ENCODE measurements around the gene B3GNT7. TPM values are rescaled to one million over a fixed set of nuclear protein-coding genes. Genes with fewer than 3 reads are reported as not detected.

Gene B3GNT7
- total RNA-seq, 6 donors from 2014 or later, result 64.5 to 108 (median 87.2) TPM

GRCh38 chr2:231388725-231389346 lies 6.7 kb upstream of the B3GNT7 start:
- Histone ChIP-seq H3K27ac (no peak overlapping the region), H3K27me3 (no peaks in the 10 kb centered on the region), H3K9me3 (peaks cover 0 to 8% (median 4%) of the 10 kb centered on the region in 4 donors), H3K36me3 (no peaks in the 10 kb centered on the region), H3K4me1 (peaks cover 0 to 24% (median 11%) of the 10 kb centered on the region in 4 donors), H3K4me3 (no peak overlapping the region)
- TF ChIP-seq, protein P1, sequence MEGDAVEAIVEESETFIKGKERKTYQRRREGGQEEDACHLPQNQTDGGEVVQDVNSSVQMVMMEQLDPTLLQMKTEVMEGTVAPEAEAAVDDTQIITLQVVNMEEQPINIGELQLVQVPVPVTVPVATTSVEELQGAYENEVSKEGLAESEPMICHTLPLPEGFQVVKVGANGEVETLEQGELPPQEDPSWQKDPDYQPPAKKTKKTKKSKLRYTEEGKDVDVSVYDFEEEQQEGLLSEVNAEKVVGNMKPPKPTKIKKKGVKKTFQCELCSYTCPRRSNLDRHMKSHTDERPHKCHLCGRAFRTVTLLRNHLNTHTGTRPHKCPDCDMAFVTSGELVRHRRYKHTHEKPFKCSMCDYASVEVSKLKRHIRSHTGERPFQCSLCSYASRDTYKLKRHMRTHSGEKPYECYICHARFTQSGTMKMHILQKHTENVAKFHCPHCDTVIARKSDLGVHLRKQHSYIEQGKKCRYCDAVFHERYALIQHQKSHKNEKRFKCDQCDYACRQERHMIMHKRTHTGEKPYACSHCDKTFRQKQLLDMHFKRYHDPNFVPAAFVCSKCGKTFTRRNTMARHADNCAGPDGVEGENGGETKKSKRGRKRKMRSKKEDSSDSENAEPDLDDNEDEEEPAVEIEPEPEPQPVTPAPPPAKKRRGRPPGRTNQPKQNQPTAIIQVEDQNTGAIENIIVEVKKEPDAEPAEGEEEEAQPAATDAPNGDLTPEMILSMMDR (IDR thresholded peaks at IDR 0.05), result no peak
- TF ChIP-seq POLR2A (IDR thresholded peaks at IDR 0.05) (no peak), EP300 (IDR thresholded peaks at IDR 0.05) (no peak), POLR2AphosphoS5 (IDR thresholded peaks at IDR 0.05) (no peak)
- ATAC-seq (ENCODE audit: low FRiP score in 2 of 2) (no peak), DNase-seq (no peak)
- 83 to 88% methylated on average over 15 of the region's 15 CpGs for WGBS, 2 donors

GRCh38 chr2:231390667-231391066 lies 4.8 kb upstream of the B3GNT7 start:
- DNase-seq, result no peak
- H3K9me3 ChIP-seq, result no peaks in the 10 kb centered on the region
- no peaks in the 10 kb centered on the region for H3K36me3 ChIP-seq
- peaks cover 0 to 8% (median 2%) of the 10 kb centered on the region in 4 donors for H3K27me3 ChIP-seq
- TF ChIP-seq EP300 (IDR thresholded peaks at IDR 0.05), result no peak
- no peak for TF ChIP-seq POLR2AphosphoS5 (IDR thresholded peaks at IDR 0.05)
- no peak for TF ChIP-seq POLR2A (IDR thresholded peaks at IDR 0.05)
- TF ChIP-seq, protein P1 (IDR thresholded peaks at IDR 0.05), result no peak
- peaks cover 5 to 41% (median 21%) of the 10 kb centered on the region in 4 donors for H3K4me1 ChIP-seq
- H3K4me3 ChIP-seq, result no peak overlapping the region
- ATAC-seq (ENCODE audit: low FRiP score in 2 of 2), result no peak
- H3K27ac ChIP-seq, result no peak overlapping the region
- 60 to 72% methylated on average over 8 of the region's 8 CpGs for WGBS, 2 donors

DNA sequence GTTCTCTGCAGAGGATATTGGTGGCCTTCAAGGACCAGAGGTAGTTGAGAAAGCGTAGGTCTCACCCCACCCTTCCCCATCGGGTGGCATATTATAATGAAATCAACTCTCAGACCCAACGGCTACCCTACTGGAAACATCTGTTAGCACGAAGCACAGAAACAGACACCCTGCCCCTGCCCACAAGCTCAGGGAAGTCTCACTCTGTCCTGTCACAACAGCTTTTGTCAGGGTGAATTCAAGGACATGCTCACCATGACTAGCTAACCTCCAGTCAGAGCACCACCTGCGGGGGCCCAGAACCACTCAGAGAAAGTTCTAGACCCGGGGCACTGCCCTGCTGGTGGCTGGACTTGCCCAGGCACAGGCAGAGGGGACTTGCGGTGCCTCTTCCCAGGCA lies 3.5 kb upstream of the B3GNT7 start:
- DNase-seq, result no peak
- Histone ChIP-seq H3K27me3 (peaks cover 0 to 12% (median 2%) of the 10 kb centered on the region in 4 donors), H3K4me3 (no peak overlapping the region), H3K27ac (no peak overlapping the region), H3K9me3 (no peaks in the 10 kb centered on the region), H3K4me1 (peaks cover 10 to 54% (median 24%) of the 10 kb centered on the region in 4 donors), H3K36me3 (no peaks in the 10 kb centered on the region)
- ATAC-seq (ENCODE audit: low FRiP score in 2 of 2), result no peak
- WGBS, 2 donors, result 67 to 72% methylated on average over 7 of the region's 7 CpGs
- no peak for TF ChIP-seq POLR2A (IDR thresholded peaks at IDR 0.05)
- TF ChIP-seq, protein P1 (IDR thresholded peaks at IDR 0.05), result no peak
- TF ChIP-seq POLR2AphosphoS5 (IDR thresholded peaks at IDR 0.05), result no peak
- TF ChIP-seq EP300 (IDR thresholded peaks at IDR 0.05), result no peak

DNA sequence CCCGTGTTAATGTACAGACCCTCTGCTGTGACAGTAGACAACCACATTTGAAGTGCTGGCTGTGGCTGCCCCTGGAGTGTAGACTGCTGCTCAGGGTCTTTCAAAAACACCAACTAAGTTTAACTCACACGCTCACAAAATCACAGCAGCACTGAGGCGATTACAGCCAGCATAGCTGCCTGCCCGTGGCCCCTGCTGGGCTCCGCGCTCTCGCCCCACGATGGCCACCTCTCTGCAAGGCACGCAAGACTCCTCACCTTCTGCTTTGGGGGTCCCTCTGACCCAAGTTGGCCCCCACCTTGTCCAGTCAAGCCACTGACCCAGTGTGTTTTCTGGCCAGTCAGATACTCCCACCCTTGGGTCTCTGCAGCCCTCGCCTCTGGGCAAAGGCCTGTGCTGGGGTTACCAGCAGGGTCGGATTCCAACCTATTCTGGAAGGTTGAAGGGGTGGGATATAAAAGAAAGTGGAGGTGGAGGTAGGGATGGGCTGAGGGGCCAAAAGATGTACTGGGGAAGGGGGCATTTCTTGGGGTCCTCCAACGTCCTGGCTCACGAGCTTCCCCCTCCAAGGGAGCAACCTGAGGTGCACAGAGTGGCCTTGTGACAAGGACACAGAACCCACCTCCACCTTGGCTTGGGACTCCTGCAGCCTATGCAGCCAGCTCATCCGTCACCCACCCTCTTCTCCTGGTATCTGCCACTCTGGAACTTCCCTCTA lies 2.9 kb upstream of the B3GNT7 start:
- WGBS, 2 donors, result 94 to 95% methylated on average over 14 of the region's 14 CpGs
- DNase-seq, result no peak
- Histone ChIP-seq H3K36me3 (peaks cover 0 to under 1% (median 0%) of the 10 kb centered on the region in 4 donors), H3K4me1 (peaks cover 10 to 61% (median 24%) of the 10 kb centered on the region in 4 donors), H3K9me3 (no peaks in the 10 kb centered on the region), H3K27me3 (peaks cover 0 to 12% (median 2%) of the 10 kb centered on the region in 4 donors), H3K27ac (peak overlapping the region in 2 of 4 donors; percentile 88 to 90), H3K4me3 (no peak overlapping the region)
- ATAC-seq (ENCODE audit: low FRiP score in 2 of 2), result no peak
- TF ChIP-seq POLR2AphosphoS5 (IDR thresholded peaks at IDR 0.05) (no peak), EP300 (IDR thresholded peaks at IDR 0.05) (no peak), POLR2A (IDR thresholded peaks at IDR 0.05) (no peak)
- TF ChIP-seq, protein P1 (IDR thresholded peaks at IDR 0.05), result no peak

Data from upper lobe of left lung (tissue), 6 donors.